Body of pancreas (tissue), 4 donors: ENCODE data around the gene KIAA0319L.

Source experiments
- POLR2A ChIP-seq, 3 donors: fragments of 450-650 bp; IDR thresholded peaks; one replicate each; pipeline ENCODE4 v1.6.1; 2016; ENCODE audit warnings: antibody characterized with exemption in 3 of 3, mild to moderate bottlenecking in 2 of 3
- TF ChIP-seq, protein P1 (sequence below), 7 experiments: fragments of 450-650 bp in 4 of 7; fragments of 200-600 bp in 3 of 7; sonication (generic) in 3 of 7; IDR thresholded peaks; one replicate each; pipeline ENCODE4 v1.5.1; 2016 to 2019; ENCODE audit warnings: antibody characterized with exemption in 7 of 7

DNA sequence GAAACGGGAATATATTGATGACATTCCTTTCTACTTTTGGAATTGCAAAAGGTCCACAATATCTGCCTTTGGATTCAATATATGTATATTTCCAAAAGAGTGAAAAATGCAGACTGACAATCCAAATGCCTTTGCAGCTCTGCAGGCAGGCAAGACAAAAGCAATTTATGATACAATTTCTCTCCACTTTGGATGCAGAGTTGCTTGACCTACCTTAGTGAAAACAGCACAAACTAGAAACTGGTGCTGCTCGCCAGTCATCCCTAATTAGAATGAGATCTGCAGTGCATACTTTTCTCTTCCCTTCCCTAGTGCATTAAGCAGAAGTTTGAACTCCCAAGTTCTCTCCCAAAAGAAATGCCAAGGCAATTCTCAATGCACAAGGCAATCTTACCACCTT lies 56.8 kb downstream of the KIAA0319L start:
- TF ChIP-seq, protein P1, sequence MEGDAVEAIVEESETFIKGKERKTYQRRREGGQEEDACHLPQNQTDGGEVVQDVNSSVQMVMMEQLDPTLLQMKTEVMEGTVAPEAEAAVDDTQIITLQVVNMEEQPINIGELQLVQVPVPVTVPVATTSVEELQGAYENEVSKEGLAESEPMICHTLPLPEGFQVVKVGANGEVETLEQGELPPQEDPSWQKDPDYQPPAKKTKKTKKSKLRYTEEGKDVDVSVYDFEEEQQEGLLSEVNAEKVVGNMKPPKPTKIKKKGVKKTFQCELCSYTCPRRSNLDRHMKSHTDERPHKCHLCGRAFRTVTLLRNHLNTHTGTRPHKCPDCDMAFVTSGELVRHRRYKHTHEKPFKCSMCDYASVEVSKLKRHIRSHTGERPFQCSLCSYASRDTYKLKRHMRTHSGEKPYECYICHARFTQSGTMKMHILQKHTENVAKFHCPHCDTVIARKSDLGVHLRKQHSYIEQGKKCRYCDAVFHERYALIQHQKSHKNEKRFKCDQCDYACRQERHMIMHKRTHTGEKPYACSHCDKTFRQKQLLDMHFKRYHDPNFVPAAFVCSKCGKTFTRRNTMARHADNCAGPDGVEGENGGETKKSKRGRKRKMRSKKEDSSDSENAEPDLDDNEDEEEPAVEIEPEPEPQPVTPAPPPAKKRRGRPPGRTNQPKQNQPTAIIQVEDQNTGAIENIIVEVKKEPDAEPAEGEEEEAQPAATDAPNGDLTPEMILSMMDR (IDR thresholded peaks at IDR 0.05), result no peak
- no peak for TF ChIP-seq POLR2A (IDR thresholded peaks at IDR 0.05)
